ENCODE results near the gene PGM5. TPM values are rescaled to one million over a fixed set of nuclear protein-coding genes. Genes with fewer than 3 reads are reported as not detected.
A peak's percentile ranks its signal among the peaks of the same experiment; 100 is the strongest.
"Not testable (repeated sequence)": the region's sequence is repeated elsewhere in the genome, so short reads cannot be mapped to it uniquely, and the experiment has no call there.

The PGM5 gene
- total RNA-seq (ENCODE audit: unreplicated experiment): not detected
- long read RNA-seq: 0 reads

DNA sequence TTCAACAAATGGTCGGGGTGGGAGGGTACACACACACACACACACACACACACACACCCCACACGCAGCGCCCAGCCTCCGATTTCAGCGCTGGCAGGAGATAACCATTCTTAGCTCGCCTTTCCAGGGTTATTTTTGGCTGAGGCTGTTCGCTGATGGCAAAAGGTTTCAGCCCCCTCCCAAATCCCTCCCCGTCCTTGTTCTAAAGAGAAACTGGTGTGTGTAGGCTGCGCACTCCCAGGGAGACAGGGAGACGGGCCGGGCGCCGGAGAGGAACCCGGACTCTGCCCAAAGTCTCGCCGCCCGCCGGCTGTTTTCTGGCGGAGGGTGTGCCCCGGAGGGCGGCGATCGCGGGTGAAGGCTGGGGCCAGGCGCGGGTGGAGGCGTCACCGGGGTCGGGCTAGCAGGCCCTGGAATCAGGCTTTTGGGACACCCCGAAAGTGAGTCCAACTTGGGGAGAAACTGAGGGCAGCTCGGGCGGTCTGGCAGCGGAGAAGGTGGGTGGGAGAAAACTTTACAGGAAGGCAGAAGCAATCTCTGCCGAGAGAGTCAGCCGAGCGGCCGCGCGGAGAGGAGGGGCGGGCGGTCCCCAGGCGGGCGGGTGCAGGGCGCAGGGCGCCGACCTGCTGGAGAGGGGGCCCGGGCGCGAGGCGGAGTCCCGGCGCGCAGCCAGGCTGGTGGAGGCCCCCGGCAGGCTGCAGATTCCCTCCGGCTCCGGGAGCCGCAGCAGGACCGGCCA lies at the start of gene PGM5:
Gene PGM5, plus strand, starts transcription at position 232 of the 739 bp plus-strand sequence. CDS start 517 bp downstream, outside the sequence.
- not testable (repeated sequence) for H3K36me3 Mint-ChIP-seq (ENCODE audit: unreplicated experiment); H3K9me3 Mint-ChIP-seq (ENCODE audit: unreplicated experiment); H3K4me1 Mint-ChIP-seq (ENCODE audit: low read depth, unreplicated experiment); H3K27ac Mint-ChIP-seq (ENCODE audit: unreplicated experiment)
- peaks cover 11% of the 10 kb centered on the region for H3K27me3 Mint-ChIP-seq (ENCODE audit: unreplicated experiment)
- H3K4me3 Mint-ChIP-seq (ENCODE audit: unreplicated experiment): peak within 1 kb of the TSS; percentile 65
- peak; percentile 41 for DNase-seq

DNA sequence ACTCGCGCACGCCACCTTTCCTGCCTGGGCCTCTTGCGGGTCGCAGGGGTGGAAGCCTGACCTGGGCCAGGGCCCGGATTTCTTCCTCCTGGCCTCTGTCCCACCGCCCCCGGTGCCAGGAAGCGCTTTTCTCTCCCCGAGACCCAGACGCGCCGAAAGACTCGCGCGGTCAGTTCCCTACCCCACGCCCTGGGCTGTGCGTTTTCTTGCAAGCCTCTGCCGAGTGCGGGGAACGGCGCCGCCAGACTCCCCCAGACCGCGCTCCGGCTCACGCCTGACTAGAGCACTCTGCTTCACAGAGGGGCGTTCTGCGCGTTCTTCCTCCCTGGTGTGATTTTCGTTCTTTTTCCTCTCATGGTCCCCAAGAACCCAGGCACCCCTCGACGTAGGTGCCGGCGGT lies 49.3 kb upstream of the PGM5 start:
- H3K4me1 Mint-ChIP-seq (ENCODE audit: low read depth, unreplicated experiment); H3K27ac Mint-ChIP-seq (ENCODE audit: unreplicated experiment); H3K36me3 Mint-ChIP-seq (ENCODE audit: unreplicated experiment); H3K27me3 Mint-ChIP-seq (ENCODE audit: unreplicated experiment); H3K9me3 Mint-ChIP-seq (ENCODE audit: unreplicated experiment); H3K4me3 Mint-ChIP-seq (ENCODE audit: unreplicated experiment); DNase-seq: not testable (repeated sequence)

DNA sequence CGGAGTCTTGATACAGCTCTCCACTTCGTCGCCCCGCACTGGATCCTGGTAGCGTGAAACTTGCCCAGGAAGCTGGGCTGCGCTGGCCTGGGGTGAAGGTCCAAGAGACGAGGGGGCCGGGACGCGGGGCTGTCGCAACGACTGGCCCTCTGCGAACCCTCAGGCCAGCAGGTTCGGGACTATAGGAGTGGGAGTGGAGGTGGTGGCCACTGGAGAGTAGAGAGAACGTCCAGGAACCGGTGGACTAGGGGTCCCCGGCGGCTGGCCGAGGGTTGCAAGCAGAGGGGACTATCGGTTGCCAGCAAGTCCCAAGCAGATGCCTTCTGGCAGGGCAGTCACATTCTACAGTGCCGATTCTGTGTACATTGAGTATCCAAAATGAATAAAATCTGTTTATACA lies 48.8 kb upstream of the PGM5 start:
- not testable (repeated sequence) for H3K36me3 Mint-ChIP-seq (ENCODE audit: unreplicated experiment); H3K9me3 Mint-ChIP-seq (ENCODE audit: unreplicated experiment)

DNA sequence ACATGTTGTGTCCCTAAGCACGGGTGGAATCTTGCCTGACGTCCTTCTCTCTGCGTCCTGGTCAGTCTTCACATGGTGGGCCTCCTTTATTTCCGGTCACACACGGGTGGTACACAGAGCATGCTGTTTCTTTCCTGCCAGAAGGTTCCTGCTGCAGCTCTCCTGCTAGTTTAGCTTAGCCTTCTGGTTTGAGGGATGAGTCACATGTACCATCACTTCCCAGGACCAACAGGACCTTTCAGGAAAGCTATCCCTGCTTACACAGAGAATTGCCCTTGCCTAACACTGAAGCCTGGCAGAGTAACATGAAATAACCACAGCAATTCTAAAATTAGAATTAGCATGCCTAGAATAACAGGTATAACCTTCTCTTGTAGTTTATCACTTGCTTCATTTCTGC lies 45.2 kb upstream of the PGM5 start:
- H3K4me3 Mint-ChIP-seq (ENCODE audit: unreplicated experiment); H3K27me3 Mint-ChIP-seq (ENCODE audit: unreplicated experiment); H3K27ac Mint-ChIP-seq (ENCODE audit: unreplicated experiment); H3K36me3 Mint-ChIP-seq (ENCODE audit: unreplicated experiment); DNase-seq; H3K4me1 Mint-ChIP-seq (ENCODE audit: low read depth, unreplicated experiment); H3K9me3 Mint-ChIP-seq (ENCODE audit: unreplicated experiment): not testable (repeated sequence)

More for the DNA sequence above, 48.8 kb upstream of the PGM5 start:
- H3K4me3 Mint-ChIP-seq (ENCODE audit: unreplicated experiment); H3K27me3 Mint-ChIP-seq (ENCODE audit: unreplicated experiment); DNase-seq; H3K27ac Mint-ChIP-seq (ENCODE audit: unreplicated experiment); H3K4me1 Mint-ChIP-seq (ENCODE audit: low read depth, unreplicated experiment): not testable (repeated sequence)

DNA sequence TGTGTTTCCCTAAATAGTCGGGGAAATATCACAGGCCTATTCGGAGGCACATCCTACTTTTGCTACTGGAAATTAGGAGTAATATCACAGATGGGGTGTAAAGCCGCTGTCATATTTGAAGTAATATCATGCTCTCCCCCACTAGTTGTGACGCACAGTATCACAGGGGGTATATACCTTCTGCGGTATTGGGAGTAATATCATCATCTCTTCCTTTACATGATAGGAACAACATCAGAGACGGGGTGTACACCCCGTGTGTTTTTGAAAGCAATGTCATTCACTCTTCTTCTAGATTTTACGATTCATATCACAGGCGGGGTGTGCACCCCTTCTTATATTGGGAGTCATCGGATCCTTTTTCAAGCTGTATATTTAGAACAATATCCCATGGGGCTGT lies 38.2 kb upstream of the PGM5 start:
- not testable (repeated sequence) for H3K36me3 Mint-ChIP-seq (ENCODE audit: unreplicated experiment); H3K27ac Mint-ChIP-seq (ENCODE audit: unreplicated experiment)

DNA sequence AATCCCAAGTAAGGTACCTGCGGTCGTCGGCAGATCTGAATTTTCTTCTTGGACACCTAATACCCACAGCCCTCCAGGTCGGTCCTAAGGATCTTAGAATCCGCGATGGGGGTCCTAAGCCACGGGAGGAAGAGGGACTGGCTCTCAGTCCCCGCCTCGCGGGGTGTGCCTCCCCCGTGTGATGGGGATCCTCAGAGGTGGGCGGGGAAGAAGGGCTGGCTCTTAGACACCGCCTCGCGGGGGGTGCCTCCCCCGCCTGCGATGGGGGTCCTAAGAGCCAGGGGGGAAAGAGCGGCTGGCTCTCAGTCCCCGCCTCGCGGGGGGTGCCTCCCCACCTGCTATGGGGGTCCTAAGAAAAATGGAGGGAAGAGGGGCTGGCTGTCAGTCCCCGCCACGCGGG lies 32.7 kb upstream of the PGM5 start:
- H3K27me3 Mint-ChIP-seq (ENCODE audit: unreplicated experiment); H3K9me3 Mint-ChIP-seq (ENCODE audit: unreplicated experiment); H3K27ac Mint-ChIP-seq (ENCODE audit: unreplicated experiment); H3K4me3 Mint-ChIP-seq (ENCODE audit: unreplicated experiment); H3K36me3 Mint-ChIP-seq (ENCODE audit: unreplicated experiment); DNase-seq; H3K4me1 Mint-ChIP-seq (ENCODE audit: low read depth, unreplicated experiment): not testable (repeated sequence)

More for the DNA sequence above, 38.2 kb upstream of the PGM5 start:
- not testable (repeated sequence) for DNase-seq; H3K27me3 Mint-ChIP-seq (ENCODE audit: unreplicated experiment); H3K9me3 Mint-ChIP-seq (ENCODE audit: unreplicated experiment); H3K4me3 Mint-ChIP-seq (ENCODE audit: unreplicated experiment); H3K4me1 Mint-ChIP-seq (ENCODE audit: low read depth, unreplicated experiment)

DNA sequence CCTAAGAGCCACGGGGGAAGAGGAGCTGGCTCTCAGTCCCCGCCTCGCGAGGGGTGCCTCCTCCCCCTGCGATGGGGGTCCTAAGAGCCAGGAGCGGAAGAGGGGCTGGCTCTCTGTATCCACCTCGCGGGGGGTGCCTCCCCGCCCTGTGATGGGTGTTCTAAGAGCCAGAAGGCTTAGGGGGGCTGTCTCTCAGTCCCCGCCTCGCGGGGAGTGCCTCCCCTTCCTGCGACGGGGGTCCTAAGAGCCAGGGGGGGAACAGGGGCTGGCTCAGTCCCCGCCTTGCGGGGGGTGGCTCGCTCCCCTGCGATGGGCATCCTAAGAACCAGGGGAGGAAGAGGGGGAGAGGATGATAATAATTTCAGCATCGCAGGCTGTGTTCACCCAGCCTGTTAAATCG lies 31.9 kb upstream of the PGM5 start:
- H3K36me3 Mint-ChIP-seq (ENCODE audit: unreplicated experiment); H3K27me3 Mint-ChIP-seq (ENCODE audit: unreplicated experiment); H3K4me3 Mint-ChIP-seq (ENCODE audit: unreplicated experiment); H3K4me1 Mint-ChIP-seq (ENCODE audit: low read depth, unreplicated experiment); H3K27ac Mint-ChIP-seq (ENCODE audit: unreplicated experiment); H3K9me3 Mint-ChIP-seq (ENCODE audit: unreplicated experiment); DNase-seq: not testable (repeated sequence)

DNA sequence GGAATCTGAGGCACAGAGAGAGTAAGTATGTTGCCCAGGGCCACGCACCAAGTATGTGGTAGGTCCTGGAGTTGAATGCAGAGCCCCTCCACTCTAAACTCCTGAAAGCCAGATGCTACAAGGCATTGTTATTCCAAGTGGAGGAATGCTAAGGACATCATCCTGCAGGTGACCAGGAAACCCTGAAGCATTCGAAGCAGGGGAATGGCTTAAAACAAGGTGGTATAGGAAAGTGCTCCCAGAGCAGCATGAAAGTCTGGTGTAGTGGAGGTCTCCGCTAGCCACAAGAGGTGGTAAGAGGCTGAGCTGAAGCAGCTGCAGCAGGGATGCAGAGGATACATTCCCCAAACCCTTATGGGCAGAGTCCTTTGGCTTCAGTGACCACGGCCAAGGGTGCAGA lies 27.3 kb upstream of the PGM5 start:
- not testable (repeated sequence) for H3K27ac Mint-ChIP-seq (ENCODE audit: unreplicated experiment); H3K4me3 Mint-ChIP-seq (ENCODE audit: unreplicated experiment); H3K27me3 Mint-ChIP-seq (ENCODE audit: unreplicated experiment); H3K36me3 Mint-ChIP-seq (ENCODE audit: unreplicated experiment); DNase-seq; H3K4me1 Mint-ChIP-seq (ENCODE audit: low read depth, unreplicated experiment); H3K9me3 Mint-ChIP-seq (ENCODE audit: unreplicated experiment)

DNA sequence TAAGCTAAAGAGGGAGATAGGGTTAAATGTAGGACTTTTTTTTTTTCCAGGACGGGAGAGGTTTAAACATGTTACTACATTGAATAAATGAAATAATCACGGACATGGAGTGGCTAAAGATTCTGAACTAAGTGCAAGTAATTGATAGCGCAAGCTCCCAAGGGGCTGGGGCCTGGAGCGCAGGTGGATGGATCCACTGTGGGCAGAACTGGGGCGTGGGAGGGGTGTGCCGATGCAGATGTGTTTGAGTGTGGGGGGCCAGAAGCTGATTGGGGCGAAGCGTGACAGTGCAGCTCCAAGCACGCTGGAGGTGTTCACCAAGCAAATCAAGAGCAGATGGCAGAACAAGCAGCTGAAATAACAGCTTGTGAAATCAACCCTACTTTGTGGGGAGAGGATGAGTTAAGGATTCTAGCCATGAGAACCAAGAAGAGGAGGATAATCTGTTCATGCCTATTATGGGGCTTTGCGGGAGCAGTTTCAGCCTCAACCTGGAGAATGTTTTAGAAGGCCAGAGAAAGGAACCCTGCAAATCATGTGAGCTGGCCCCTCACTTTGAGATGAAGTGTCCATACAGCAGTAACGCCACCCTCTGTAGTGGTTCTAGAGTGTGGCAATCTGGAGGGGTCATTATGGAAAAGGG lies 25.8 kb upstream of the PGM5 start:
- DNase-seq; H3K4me3 Mint-ChIP-seq (ENCODE audit: unreplicated experiment); H3K27ac Mint-ChIP-seq (ENCODE audit: unreplicated experiment); H3K9me3 Mint-ChIP-seq (ENCODE audit: unreplicated experiment); H3K36me3 Mint-ChIP-seq (ENCODE audit: unreplicated experiment); H3K27me3 Mint-ChIP-seq (ENCODE audit: unreplicated experiment); H3K4me1 Mint-ChIP-seq (ENCODE audit: low read depth, unreplicated experiment): not testable (repeated sequence)

DNA sequence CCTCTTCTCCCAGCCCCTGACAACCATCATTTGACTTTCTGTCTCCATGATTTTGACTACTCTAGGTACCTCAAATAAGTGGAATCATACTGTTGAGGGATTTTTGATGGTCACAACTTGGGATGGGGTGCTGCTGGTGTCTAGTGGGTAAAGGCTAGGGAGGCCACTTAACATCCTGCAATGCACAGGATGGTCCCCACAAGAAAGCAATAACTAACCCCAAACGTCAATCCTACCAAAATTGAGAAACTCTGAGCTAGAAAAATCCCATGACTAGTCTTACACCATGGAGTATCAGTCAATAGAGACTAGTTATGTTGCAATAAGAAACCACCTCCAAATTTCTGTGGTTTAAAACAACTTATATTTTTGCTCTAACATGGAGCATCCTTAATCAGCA lies 24.3 kb upstream of the PGM5 start:
- not testable (repeated sequence) for H3K4me3 Mint-ChIP-seq (ENCODE audit: unreplicated experiment); H3K27me3 Mint-ChIP-seq (ENCODE audit: unreplicated experiment); DNase-seq; H3K9me3 Mint-ChIP-seq (ENCODE audit: unreplicated experiment); H3K27ac Mint-ChIP-seq (ENCODE audit: unreplicated experiment); H3K36me3 Mint-ChIP-seq (ENCODE audit: unreplicated experiment); H3K4me1 Mint-ChIP-seq (ENCODE audit: low read depth, unreplicated experiment)

DNA sequence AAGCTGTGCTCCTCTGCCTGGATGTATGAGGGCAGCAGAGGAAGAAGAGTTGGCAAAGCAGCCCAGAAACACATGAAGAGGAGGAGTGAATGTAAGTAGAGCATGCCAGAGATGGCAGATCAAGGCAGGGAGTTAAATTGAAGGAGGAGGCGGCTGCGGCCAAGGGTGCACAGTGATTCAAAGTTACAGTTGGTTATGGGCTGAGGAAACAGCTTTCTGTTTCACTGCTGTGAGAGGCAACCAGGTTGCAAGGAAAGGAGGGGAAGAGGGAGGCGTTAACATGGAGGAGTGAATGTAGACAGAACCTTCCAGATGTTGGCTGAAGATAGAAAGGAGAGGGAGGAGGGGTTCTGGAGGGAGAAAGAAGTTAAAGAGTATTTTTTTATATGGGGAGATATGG lies 20.5 kb upstream of the PGM5 start:
- not testable (repeated sequence) for H3K27me3 Mint-ChIP-seq (ENCODE audit: unreplicated experiment); DNase-seq; H3K27ac Mint-ChIP-seq (ENCODE audit: unreplicated experiment); H3K4me1 Mint-ChIP-seq (ENCODE audit: low read depth, unreplicated experiment); H3K36me3 Mint-ChIP-seq (ENCODE audit: unreplicated experiment); H3K9me3 Mint-ChIP-seq (ENCODE audit: unreplicated experiment); H3K4me3 Mint-ChIP-seq (ENCODE audit: unreplicated experiment)

DNA sequence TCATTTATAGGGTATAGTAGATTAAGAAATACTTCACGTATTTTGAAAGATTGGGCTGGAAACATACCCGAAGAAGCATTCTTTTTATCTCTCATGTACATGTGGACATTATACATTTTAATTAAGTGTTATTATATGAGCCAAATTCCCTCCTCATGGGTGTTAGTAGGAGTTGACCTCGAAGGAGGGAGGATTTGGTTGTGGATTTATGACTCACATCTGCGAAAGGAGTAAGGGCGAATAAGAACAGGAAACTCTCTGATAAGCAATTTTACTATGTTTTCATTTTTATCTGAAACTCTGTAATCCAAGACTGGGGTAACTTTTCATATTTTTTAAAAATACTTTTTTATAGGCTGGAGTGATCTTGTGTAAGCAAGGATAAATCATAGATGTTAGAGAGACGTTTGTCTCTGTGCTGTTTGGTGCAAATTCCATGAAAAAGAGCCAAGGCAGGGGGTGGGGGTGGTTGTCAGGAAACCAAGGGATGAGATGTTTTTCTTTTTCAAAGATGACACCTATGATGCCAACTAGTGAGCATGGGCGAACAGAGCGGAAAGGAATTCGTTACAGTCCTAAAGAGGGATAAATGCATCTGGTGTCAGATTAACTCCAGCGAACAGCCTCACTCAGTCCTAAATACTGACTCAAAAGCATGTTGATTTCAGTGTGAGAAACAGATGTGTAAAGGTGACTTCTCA lies 19.6 kb upstream of the PGM5 start:
- not testable (repeated sequence) for DNase-seq; H3K4me1 Mint-ChIP-seq (ENCODE audit: low read depth, unreplicated experiment); H3K27ac Mint-ChIP-seq (ENCODE audit: unreplicated experiment); H3K4me3 Mint-ChIP-seq (ENCODE audit: unreplicated experiment); H3K36me3 Mint-ChIP-seq (ENCODE audit: unreplicated experiment); H3K27me3 Mint-ChIP-seq (ENCODE audit: unreplicated experiment); H3K9me3 Mint-ChIP-seq (ENCODE audit: unreplicated experiment)

Measured in glutamatergic neuron (in vitro differentiated cells).